Transverse colon (tissue), 4 donors: ENCODE results near the gene DCUN1D3. TPM values are rescaled to one million over a fixed set of nuclear protein-coding genes. Genes with fewer than 3 reads are reported as not detected.

Source experiments
- DNase-seq: peaks from one replicate; pipeline ENCODE4 v3.0.0-alpha.2; 2019
- H3K27ac ChIP-seq, 4 donors: fragments of 200-600 bp; sonication (generic); 2 replicates each; pipeline ENCODE4 v1.5.1; 2016 to 2018; ENCODE audit warnings: inconsistent platforms in 4 of 4
- H3K27me3 ChIP-seq: fragments of 200-600 bp; sonication (generic); 2 replicates; pipeline ENCODE4 v1.5.1; 2017; ENCODE audit warnings: inconsistent platforms
- H3K36me3 ChIP-seq, 4 donors: fragments of 200-600 bp; sonication (generic); 2 replicates each; pipeline ENCODE4 v1.5.1; 2017 to 2019; ENCODE audit warnings: inconsistent platforms in 4 of 4
- H3K4me1 ChIP-seq, 4 donors: fragments of 200-600 bp; sonication (generic); 2 replicates each; pipeline ENCODE4 v1.5.1; 2017 to 2020; ENCODE audit warnings: inconsistent platforms in 4 of 4
- H3K4me3 ChIP-seq, 4 donors: fragments of 200-600 bp; sonication (generic); 1 replicate in 1 of 4; 2 replicates in 3 of 4; pipeline versions ENCODE4 v1.5.1 to v1.6.1; 2017 to 2019; ENCODE audit warnings: inconsistent platforms in 4 of 4
- H3K9me3 ChIP-seq, 2 donors: fragments of 200-600 bp; sonication (generic); 2 replicates each; pipeline ENCODE4 v1.5.1; 2017 to 2019; ENCODE audit warnings: inconsistent platforms in 2 of 2
- CTCF ChIP-seq, 5 experiments: fragments of 200-600 bp in 3 of 5; fragments of 450-650 bp in 2 of 5; sonication (generic) in 3 of 5; IDR thresholded peaks; 1 replicate in 2 of 5; 2 replicates in 3 of 5; pipeline ENCODE4 v1.5.1; 2016 to 2017; ENCODE audit warnings: antibody characterized with exemption in 5 of 5, inconsistent platforms in 3 of 5, mild to moderate bottlenecking in 2 of 5, moderate library complexity in 1 of 5
- EP300 ChIP-seq: sonication (generic); formaldehyde crosslinking; IDR thresholded peaks from one replicate; pipeline ENCODE4 v1.6.1; 2017; ENCODE audit warnings: antibody characterized with exemption, low read depth
- POLR2A ChIP-seq: fragments of 450-650 bp; IDR thresholded peaks from one replicate; pipeline ENCODE4 v1.6.1; 2016; ENCODE audit warnings: antibody characterized with exemption, mild to moderate bottlenecking, moderate library complexity
- POLR2AphosphoS5 ChIP-seq, 3 donors: sonication (generic); formaldehyde crosslinking; IDR thresholded peaks; one replicate each; pipeline ENCODE4 v1.6.1; 2016; ENCODE audit warnings: antibody characterized with exemption in 3 of 3
- WGBS, 2 donors: methylation state at CpG; one replicate each; pipeline ENCODE4 v1.1.5; 2018; ENCODE audit warnings: low coverage in 1 of 2; 5-methylcytosine and 5-hydroxymethylcytosine counted together
- in situ Hi-C, 4 donors: fragments of 200-750 bp; cut with MboI; loops; one replicate each; pipeline versions ENCODE4 v1.15.0 to v1.15.1; 2017; ENCODE audit warnings: low sequenced_read_pairs in 3 of 4, low pct_ligation_motif_present in 1 of 4, low pct_unique_long_range_greater_than_20kb in 1 of 4
- intact Hi-C: fragments of 100-400 bp; cut with DNase I; formaldehyde crosslinking; loops from one replicate; pipeline ENCODE4 v1.15.1; 2023; ENCODE audit warnings: low total_unique reads
- total RNA-seq, 4 donors: library from RNA; depleted of rRNA; stranded (reverse); fragments of >200 nt; gene quantifications; one replicate each; pipeline ENCODE4 v1.1.0, GENCODE V29; 2016

The DCUN1D3 gene
- total RNA-seq, 4 donors from 2014 or later, result 5.6 to 47.6 (median 10.5) TPM

DNA sequence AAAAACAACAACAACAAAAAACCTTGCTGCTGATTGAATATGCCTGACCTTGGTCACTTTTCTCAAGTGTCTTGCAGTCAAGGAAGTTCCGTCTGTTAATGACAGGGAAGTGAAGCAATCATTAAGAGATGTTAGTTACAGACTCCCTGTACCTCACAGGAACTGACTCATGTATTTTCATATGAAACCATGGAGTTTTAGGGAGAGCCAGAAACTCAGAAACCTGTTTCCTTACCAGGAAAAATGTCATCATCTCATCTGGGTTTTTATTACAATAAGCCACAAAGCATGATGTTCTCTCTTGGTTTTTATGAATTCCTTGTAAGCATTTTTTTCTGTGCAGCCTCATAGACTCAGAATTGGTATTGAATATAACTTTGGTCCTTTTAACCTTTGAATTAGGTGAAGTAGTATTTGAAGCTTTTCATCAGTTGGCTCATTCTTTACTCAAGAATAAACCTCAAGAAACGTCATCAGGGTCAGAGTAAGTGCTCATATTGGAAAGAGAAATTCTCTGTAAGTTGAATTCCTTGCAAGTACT is 10.7 kb upstream of the DCUN1D3 start:
- WGBS, 2 donors, result 37 to 70% methylated on average over 1 to 2 of the region's 2 CpGs
- Histone ChIP-seq H3K4me1 (peaks cover 6 to 35% (median 11%) of the 10 kb centered on the region in 4 donors), H3K27me3 (no peaks in the 10 kb centered on the region), H3K9me3 (no peaks in the 10 kb centered on the region), H3K36me3 (no peaks in the 10 kb centered on the region), H3K4me3 (no peak overlapping the region), H3K27ac (peak overlapping the region; percentile 36 to 64 (median 52))
- DNase-seq, result no peak
- intact Hi-C loops (no loop called here), in situ Hi-C loops (no loop called here)
- no peak for TF ChIP-seq EP300
- no peak for TF ChIP-seq CTCF (IDR thresholded peaks at IDR 0.05)
- TF ChIP-seq POLR2A, result no peak
- peak in 2 of 3 donors; percentile 11 to 33 for TF ChIP-seq POLR2AphosphoS5 (IDR thresholded peaks at IDR 0.05)

- in situ Hi-C loops (no loop called here), intact Hi-C loops (no loop called here)
- no peaks in the 10 kb centered on the region for H3K36me3 ChIP-seq
- H3K4me3 ChIP-seq, result no peak overlapping the region
- H3K9me3 ChIP-seq, result no peaks in the 10 kb centered on the region
- peaks cover 14 to 71% (median 31%) of the 10 kb centered on the region in 4 donors for H3K4me1 ChIP-seq
- TF ChIP-seq POLR2A (no peak), POLR2AphosphoS5 (IDR thresholded peaks at IDR 0.05) (peak in 1 of 3 donors; percentile 20), CTCF (IDR thresholded peaks at IDR 0.05) (no peak), EP300 (no peak)
- H3K27ac ChIP-seq, result peak overlapping the region; percentile 67 to 97 (median 77)
- no peak for DNase-seq
- H3K27me3 ChIP-seq, result no peaks in the 10 kb centered on the region
- WGBS, 2 donors, result 68 to 72% methylated on average over 3 to 4 of the region's 4 CpGs
These were observed 6.4 kb upstream of the DCUN1D3 start for GRCh38 chr16:20906341-20907255.

DNA sequence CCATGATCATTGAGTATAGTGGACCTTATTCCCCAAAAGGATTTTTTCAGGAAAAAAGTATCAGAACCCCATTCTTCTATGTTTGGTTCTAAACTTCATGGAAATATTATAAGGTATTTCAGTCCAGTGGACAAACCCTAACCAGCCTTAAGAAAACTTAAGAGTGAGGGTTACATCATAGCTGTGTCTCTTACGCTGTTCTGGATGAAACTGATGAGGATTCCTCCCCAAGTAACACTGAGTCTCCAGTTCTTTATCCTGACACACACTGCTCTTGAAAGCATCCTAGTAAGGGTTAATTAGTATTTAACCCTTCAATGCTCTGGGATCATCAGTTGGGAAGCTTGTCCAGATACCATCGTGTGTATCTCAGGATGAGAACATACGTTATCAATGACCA is 5.4 kb upstream of the DCUN1D3 start:
- Histone ChIP-seq H3K4me1 (peaks cover 11 to 64% (median 31%) of the 10 kb centered on the region in 4 donors), H3K9me3 (no peaks in the 10 kb centered on the region), H3K27me3 (no peaks in the 10 kb centered on the region), H3K27ac (peak overlapping the region; percentile 67 to 97 (median 77)), H3K4me3 (no peak overlapping the region), H3K36me3 (no peaks in the 10 kb centered on the region)
- TF ChIP-seq EP300, result no peak
- TF ChIP-seq CTCF (IDR thresholded peaks at IDR 0.05), result no peak
- TF ChIP-seq POLR2AphosphoS5 (IDR thresholded peaks at IDR 0.05), result no peak
- TF ChIP-seq POLR2A, result no peak
- 81 to 100% methylated on average over 2 to 3 of the region's 3 CpGs for WGBS, 2 donors
- intact Hi-C loops, result no loop called here
- DNase-seq, result no peak
- in situ Hi-C loops, result no loop called here

DNA sequence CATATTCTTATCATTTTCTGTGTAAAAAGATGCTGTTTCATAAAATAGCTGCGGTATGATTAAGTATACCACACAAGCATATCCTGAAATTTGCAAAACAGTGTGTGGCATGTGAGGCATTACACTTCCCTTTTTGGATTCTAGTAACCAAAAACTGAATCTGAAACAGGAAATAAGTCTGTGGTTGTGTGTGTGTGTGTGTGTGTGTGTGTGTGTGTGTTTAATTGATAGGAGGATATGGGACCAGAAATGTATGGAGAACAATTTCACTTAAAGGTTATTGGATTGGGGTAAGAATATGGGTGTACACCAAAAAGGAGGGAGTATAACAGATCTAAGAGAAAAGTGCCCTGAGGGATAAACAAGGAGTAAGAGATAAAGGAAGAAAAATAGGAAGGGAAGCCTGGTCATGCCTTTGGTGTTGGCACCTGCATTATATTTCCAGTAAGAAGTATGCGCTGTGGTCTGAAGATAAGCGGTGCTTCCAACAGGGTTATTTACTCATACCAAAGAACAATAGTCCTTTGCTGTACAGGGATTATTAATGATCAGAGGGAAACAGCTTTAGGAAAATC is 4.4 kb upstream of the DCUN1D3 start:
- Histone ChIP-seq H3K27me3 (no peaks in the 10 kb centered on the region), H3K36me3 (no peaks in the 10 kb centered on the region), H3K4me1 (peaks cover 11 to 61% (median 32%) of the 10 kb centered on the region in 4 donors), H3K9me3 (no peaks in the 10 kb centered on the region), H3K27ac (peak overlapping the region; percentile 76 to 97 (median 86)), H3K4me3 (no peak overlapping the region)
- DNase-seq, result no peak
- 35 to 40% methylated on average over 2 to 3 of the region's 3 CpGs for WGBS, 2 donors
- intact Hi-C loops (loop anchor here (5.0 kb wide), 1 partner anchor 52 kb away; no protein-coding TSS in a partner anchor), in situ Hi-C loops (loop anchor here in 1 of 4 donors (5.0 kb wide), 1 partner anchor 52 kb away; no protein-coding TSS in a partner anchor)
- TF ChIP-seq POLR2A (no peak), CTCF (IDR thresholded peaks at IDR 0.05) (no peak), EP300 (no peak)
